Naive B cell (primary cell): Measurements from ENCODE around the gene LMO4. TPM values are rescaled to one million over a fixed set of nuclear protein-coding genes. Genes with fewer than 3 reads are reported as not detected.

Source experiments
- ATAC-seq, 2 donors: fragments of 150-1000 bp; cut with Tn5 transposase; 2 replicates each; pipeline ENCODE4 v1.10.0; 2021; ENCODE audit warnings: low read depth in 2 of 2, mild to moderate bottlenecking in 2 of 2, moderate library complexity in 2 of 2
- DNase-seq: peaks from one replicate; pipeline ENCODE4 v3.0.0; 2022
- H3K27ac Mint-ChIP-seq, 6 donors: one replicate each; pipeline ENCODE4 v1.8.0; 2020 to 2022; ENCODE audit warnings: mild to moderate bottlenecking in 6 of 6, mixed read lengths in 6 of 6, moderate library complexity in 5 of 6, inconsistent platforms in 2 of 6
- H3K27me3 Mint-ChIP-seq, 3 donors: one replicate each; pipeline ENCODE4 v1.8.0; 2021 to 2022; ENCODE audit warnings: mixed read lengths in 3 of 3, mild to moderate bottlenecking in 1 of 3
- H3K36me3 Mint-ChIP-seq, 2 donors: one replicate each; pipeline ENCODE4 v1.8.0; 2020 to 2022; ENCODE audit warnings: mixed read lengths in 2 of 2, inconsistent platforms in 1 of 2, mild to moderate bottlenecking in 1 of 2
- H3K4me1 Mint-ChIP-seq, 3 donors: one replicate each; pipeline ENCODE4 v1.8.0; 2020 to 2022; ENCODE audit warnings: mixed read lengths in 3 of 3, inconsistent platforms in 1 of 3, mild to moderate bottlenecking in 1 of 3, moderate library complexity in 1 of 3
- H3K4me3 Mint-ChIP-seq, 8 donors: one replicate each; pipeline ENCODE4 v1.8.0; 2020 to 2022; ENCODE audit warnings: mild to moderate bottlenecking in 8 of 8, mixed read lengths in 8 of 8, moderate library complexity in 8 of 8, inconsistent platforms in 2 of 8
- H3K9me3 Mint-ChIP-seq, 7 donors: one replicate each; pipeline ENCODE4 v1.8.0; 2020 to 2022; ENCODE audit warnings: mixed read lengths in 7 of 7, mild to moderate bottlenecking in 5 of 7, inconsistent platforms in 2 of 7, moderate library complexity in 1 of 7
- polyA plus RNA-seq, 6 donors: library from polyadenylated mRNA; unstranded; fragments of 300-500 nt; fragmentation: Illumina TruSeq; gene quantifications; one replicate each; pipeline ENCODE4 v1.2.3, GENCODE V29; 2021; ENCODE audit warnings: low read depth in 6 of 6

LMO4 gene
- 10 to 100 TPM; 11.7 to 17.5 (median 14.4) TPM for polyA plus RNA-seq

- DNase-seq, result peak; percentile 93
- Mint-ChIP-seq H3K36me3 (no peaks in the 10 kb centered on the region), H3K27ac (peak within 1 kb of the TSS; percentile 88 to 99 (median 96)), H3K27me3 (no peaks in the 10 kb centered on the region), H3K4me3 (peak within 1 kb of the TSS; percentile 82 to 99 (median 98)), H3K4me1 (peaks cover 33 to 47% (median 40%) of the 10 kb centered on the region in 3 donors), H3K9me3 (no peaks in the 10 kb centered on the region)
- peak; percentile 75 to 76 for ATAC-seq
Measured at GRCh38 chr1:87328272-87329050, at the start of gene LMO4. LMO4 (plus strand) TSS chr1:87328880; CDS start chr1:87332016, 3,136 bp downstream.

- Mint-ChIP-seq H3K4me3 (no peak overlapping the region), H3K27ac (no peak overlapping the region), H3K36me3 (no peaks in the 10 kb centered on the region), H3K27me3 (peaks cover 9 to 26% (median 21%) of the 10 kb centered on the region in 3 donors), H3K4me1 (no peaks in the 10 kb centered on the region), H3K9me3 (no peaks in the 10 kb centered on the region)
- ATAC-seq (no peak), DNase-seq (no peak)
Measured at GRCh38 chr1:87279536-87279875, 49.2 kb upstream of the LMO4 start.

- Mint-ChIP-seq H3K27me3 (peaks cover 7 to 23% (median 17%) of the 10 kb centered on the region in 3 donors), H3K27ac (no peak overlapping the region), H3K4me1 (no peaks in the 10 kb centered on the region), H3K36me3 (no peaks in the 10 kb centered on the region), H3K4me3 (no peak overlapping the region), H3K9me3 (no peaks in the 10 kb centered on the region)
- no peak for ATAC-seq
- no peak for DNase-seq
Measured at GRCh38 chr1:87279966-87280535, 48.6 kb upstream of the LMO4 start.

- Mint-ChIP-seq H3K36me3 (no peaks in the 10 kb centered on the region), H3K4me1 (no peaks in the 10 kb centered on the region), H3K4me3 (no peak overlapping the region), H3K27me3 (peaks cover 11 to 19% (median 17%) of the 10 kb centered on the region in 3 donors), H3K9me3 (no peaks in the 10 kb centered on the region), H3K27ac (no peak overlapping the region)
- no peak for ATAC-seq
- no peak for DNase-seq
Measured at GRCh38 chr1:87284456-87285240, 44.0 kb upstream of the LMO4 start.

GRCh38 chr1:87291107-87291506 lies 37.6 kb upstream of the LMO4 start:
- Mint-ChIP-seq H3K4me1 (no peaks in the 10 kb centered on the region), H3K36me3 (no peaks in the 10 kb centered on the region), H3K27me3 (peaks cover 15 to 21% (median 18%) of the 10 kb centered on the region in 3 donors), H3K9me3 (no peaks in the 10 kb centered on the region), H3K27ac (no peak overlapping the region), H3K4me3 (no peak overlapping the region)
- ATAC-seq (no peak), DNase-seq (no peak)

GRCh38 chr1:87292684-87293493 lies 35.8 kb upstream of the LMO4 start:
- ATAC-seq (peak; percentile 63 to 71), DNase-seq (peak; percentile 56)
- no peak overlapping the region for H3K4me3 Mint-ChIP-seq
- peaks cover 15 to 21% (median 18%) of the 10 kb centered on the region in 3 donors for H3K27me3 Mint-ChIP-seq
- H3K27ac Mint-ChIP-seq, result no peak overlapping the region
- H3K9me3 Mint-ChIP-seq, result no peaks in the 10 kb centered on the region
- no peaks in the 10 kb centered on the region for H3K4me1 Mint-ChIP-seq
- H3K36me3 Mint-ChIP-seq, result no peaks in the 10 kb centered on the region

- peaks cover 8 to 11% (median 9%) of the 10 kb centered on the region in 3 donors for H3K27me3 Mint-ChIP-seq
- no peaks in the 10 kb centered on the region for H3K4me1 Mint-ChIP-seq
- ATAC-seq (no peak), DNase-seq (no peak)
- no peaks in the 10 kb centered on the region for H3K9me3 Mint-ChIP-seq
- H3K36me3 Mint-ChIP-seq, result no peaks in the 10 kb centered on the region
- H3K27ac Mint-ChIP-seq, result no peak overlapping the region
- H3K4me3 Mint-ChIP-seq, result no peak overlapping the region
Measured at GRCh38 chr1:87294633-87295032, 34.0 kb upstream of the LMO4 start.

GRCh38 chr1:87295445-87296110 lies 33.1 kb upstream of the LMO4 start:
- Mint-ChIP-seq H3K36me3 (no peaks in the 10 kb centered on the region), H3K9me3 (no peaks in the 10 kb centered on the region), H3K4me1 (no peaks in the 10 kb centered on the region), H3K27ac (no peak overlapping the region), H3K4me3 (no peak overlapping the region), H3K27me3 (peaks cover under 1 to 6% (median 5%) of the 10 kb centered on the region in 3 donors)
- DNase-seq, result no peak
- ATAC-seq, result no peak

GRCh38 chr1:87296206-87296605 lies 32.5 kb upstream of the LMO4 start:
- Mint-ChIP-seq H3K4me3 (no peak overlapping the region), H3K36me3 (no peaks in the 10 kb centered on the region), H3K4me1 (no peaks in the 10 kb centered on the region), H3K9me3 (no peaks in the 10 kb centered on the region), H3K27me3 (peaks cover 1 to 4% (median 2%) of the 10 kb centered on the region in 3 donors), H3K27ac (peak overlapping the region in 1 of 6 donors; percentile 24)
- ATAC-seq (no peak), DNase-seq (no peak)

- H3K4me3 Mint-ChIP-seq, result no peak overlapping the region
- peak overlapping the region in 1 of 6 donors; percentile 5 for H3K27ac Mint-ChIP-seq
- peaks cover 3 to 20% (median 5%) of the 10 kb centered on the region in 3 donors for H3K27me3 Mint-ChIP-seq
- no peaks in the 10 kb centered on the region for H3K36me3 Mint-ChIP-seq
- no peaks in the 10 kb centered on the region for H3K9me3 Mint-ChIP-seq
- H3K4me1 Mint-ChIP-seq, result no peaks in the 10 kb centered on the region
- DNase-seq (no peak), ATAC-seq (no peak)
Measured at GRCh38 chr1:87299661-87300060, 29.0 kb upstream of the LMO4 start.

- Mint-ChIP-seq H3K4me3 (no peak overlapping the region), H3K27ac (no peak overlapping the region), H3K9me3 (no peaks in the 10 kb centered on the region), H3K27me3 (peaks cover 3 to 20% (median 5%) of the 10 kb centered on the region in 3 donors), H3K4me1 (no peaks in the 10 kb centered on the region), H3K36me3 (no peaks in the 10 kb centered on the region)
- DNase-seq (no peak), ATAC-seq (no peak)
Measured at GRCh38 chr1:87300628-87301027, 28.1 kb upstream of the LMO4 start.

- Mint-ChIP-seq H3K4me1 (no peaks in the 10 kb centered on the region), H3K27me3 (peaks cover 8 to 28% (median 21%) of the 10 kb centered on the region in 3 donors), H3K4me3 (no peak overlapping the region), H3K9me3 (no peaks in the 10 kb centered on the region), H3K36me3 (no peaks in the 10 kb centered on the region), H3K27ac (peak overlapping the region in 1 of 6 donors; percentile 16)
- DNase-seq (no peak), ATAC-seq (no peak)
Measured at GRCh38 chr1:87305151-87305550, 23.5 kb upstream of the LMO4 start.
